IMR-90 (cell line): ENCODE measurements around the gene SLC46A3. TPM values are rescaled to one million over a fixed set of nuclear protein-coding genes. Genes with fewer than 3 reads are reported as not detected.

Source experiments
- ATAC-seq: fragments of 200-7000 bp; cut with Tn5 transposase; 2 replicates; pipeline ENCODE4 v1.9.1; 2020; ENCODE audit warnings: low read depth, mild to moderate bottlenecking, moderate library complexity
- BruUV-seq: library from RNA; stranded (reverse); fragments of 400-500 nt; replicated peaks from 2 replicates; lab custom pipeline; 2021; lab: Mats Ljungman, UMichigan
- CTCF ChIA-PET: fragments of 300-600 bp; formaldehyde crosslinking; extraction: SDS; loops from one replicate; lab custom pipeline; 2021; ENCODE audit warnings: antibody characterized with exemption; lab: Yijun Ruan, JAX
- POLR2A ChIA-PET: fragments of 300-600 bp; sonication (Branson Sonifier 250); formaldehyde crosslinking; loops from one replicate; lab custom pipeline; 2022; ENCODE audit warnings: antibody characterized with exemption; ENCODE audit not compliant: unreplicated experiment; lab: Charles Lee
- DNase-seq: peaks from one replicate; pipeline ENCODE4 v3.0.0; 2013
- H2AFZ ChIP-seq: replicated peaks from 2 replicates; pipeline ENCODE3; 2013; ENCODE audit warnings: low read length, mild to moderate bottlenecking; ENCODE audit not compliant: poor library complexity
- H2AK5ac ChIP-seq: 2 replicates; pipeline ENCODE4 v1.6.1; 2013; ENCODE audit warnings: low read depth, low read length, inconsistent platforms
- H2AK9ac ChIP-seq: replicated peaks from 2 replicates; pipeline ENCODE3; 2013; ENCODE audit warnings: mild to moderate bottlenecking, low read depth, low read length, moderate library complexity; ENCODE audit not compliant: poor library complexity
- H2BK120ac ChIP-seq: 2 replicates; pipeline ENCODE4 v1.6.1; 2013; ENCODE audit warnings: low read depth, low read length, inconsistent platforms
- H2BK15ac ChIP-seq: 3 replicates; pipeline ENCODE4 v1.6.1; 2013; ENCODE audit warnings: low read depth, low read length, inconsistent platforms
- H2BK20ac ChIP-seq: 2 replicates; pipeline ENCODE4 v1.6.1; 2013; ENCODE audit warnings: low read depth, mild to moderate bottlenecking, inconsistent platforms, low read length, moderate library complexity
- H2BK5ac ChIP-seq: 2 replicates; pipeline ENCODE4 v1.6.1; 2013; ENCODE audit warnings: mild to moderate bottlenecking, low read depth, low read length, inconsistent platforms; ENCODE audit not compliant: poor library complexity, severe bottlenecking
- H3K14ac ChIP-seq: replicated peaks from 2 replicates; pipeline ENCODE4 v1.6.1; 2013; ENCODE audit warnings: low read depth, low read length, inconsistent platforms
- H3K18ac ChIP-seq: 2 replicates; pipeline ENCODE4 v1.6.1; 2013; ENCODE audit warnings: low read depth, low read length, control low read depth
- H3K23ac ChIP-seq: 2 replicates; pipeline ENCODE4 v1.6.1; 2013; ENCODE audit warnings: low read depth, low read length, inconsistent platforms
- H3K27ac ChIP-seq: 2 replicates; pipeline ENCODE4 v1.5.1; 2013; ENCODE audit warnings: mild to moderate bottlenecking, control low read depth, low read length; ENCODE audit not compliant: insufficient read depth
- H3K27me3 ChIP-seq: 2 replicates; pipeline ENCODE4 v1.6.1; 2013; ENCODE audit warnings: low read length; ENCODE audit not compliant: control insufficient read depth, insufficient read depth
- H3K36me3 ChIP-seq: 2 replicates; pipeline ENCODE4 v1.6.1; 2013; ENCODE audit warnings: low read length, mixed read lengths; ENCODE audit not compliant: control insufficient read depth, insufficient read depth
- H3K4ac ChIP-seq: 2 replicates; pipeline ENCODE4 v1.6.1; 2013; ENCODE audit warnings: low read depth, low read length, inconsistent platforms
- H3K4me1 ChIP-seq: 2 replicates; pipeline ENCODE4 v1.6.1; 2013; ENCODE audit warnings: low read length, mixed read lengths; ENCODE audit not compliant: control insufficient read depth, insufficient read depth
- H3K4me2 ChIP-seq: 2 replicates; pipeline ENCODE4 v1.6.1; 2013; ENCODE audit warnings: low read depth, mild to moderate bottlenecking, control low read depth, low read length, moderate library complexity
- H3K4me3 ChIP-seq: 2 replicates; pipeline ENCODE4 v1.5.1; 2013; ENCODE audit warnings: low read depth, mild to moderate bottlenecking, control low read depth, low read length, moderate library complexity; ENCODE audit not compliant: insufficient read depth
- H3K56ac ChIP-seq: 2 replicates; pipeline ENCODE4 v1.6.1; 2013; ENCODE audit warnings: low read length, inconsistent platforms; ENCODE audit not compliant: insufficient read depth; ENCODE audit errors: extremely low read depth
- H3K79me1 ChIP-seq, 2 experiments: 2 replicates each; pipeline ENCODE4 v1.6.1; 2013; ENCODE audit warnings: low read length in 2 of 2, inconsistent platforms in 1 of 2, low read depth in 1 of 2
- H3K9ac ChIP-seq: 2 replicates; pipeline ENCODE4 v1.6.1; 2013; ENCODE audit warnings: low read depth, low read length, control low read depth
- H3K9me1 ChIP-seq: 2 replicates; pipeline ENCODE4 v1.6.1; 2013; ENCODE audit warnings: low read length, inconsistent platforms; ENCODE audit not compliant: insufficient read depth
- H3K9me3 ChIP-seq: 2 replicates; pipeline ENCODE4 v1.6.1; 2013; ENCODE audit warnings: low read length; ENCODE audit not compliant: control insufficient read depth, insufficient read depth
- H4K20me1 ChIP-seq: 2 replicates; pipeline ENCODE4 v1.6.1; 2013; ENCODE audit warnings: low read length, inconsistent platforms; ENCODE audit not compliant: insufficient read depth
- H4K5ac ChIP-seq: 2 replicates; pipeline ENCODE4 v1.6.1; 2013; ENCODE audit warnings: mild to moderate bottlenecking, low read depth, low read length, control low read depth
- H4K8ac ChIP-seq, 2 experiments: 2 replicates each; pipeline ENCODE4 v1.6.1; 2013; ENCODE audit warnings: low read depth in 2 of 2, low read length in 2 of 2, control low read depth in 1 of 2, inconsistent platforms in 1 of 2
- H4K91ac ChIP-seq: 2 replicates; pipeline ENCODE4 v1.6.1; 2013; ENCODE audit warnings: low read depth, low read length, inconsistent platforms; ENCODE audit not compliant: insufficient read depth
- CTCF ChIP-seq: conservative IDR thresholded peaks from 2 replicates; pipeline ENCODE4 v1.5.1; 2012; ENCODE audit warnings: mild to moderate bottlenecking, low read depth, low read length, improper control_type of control experiment
- MAZ ChIP-seq: IDR thresholded peaks from 2 replicates; pipeline ENCODE4 v1.6.1; 2012; ENCODE audit warnings: low read depth, mild to moderate bottlenecking, low read length, improper control_type of control experiment, moderate library complexity, borderline replicate concordance
- RAD21 ChIP-seq: IDR thresholded peaks from 2 replicates; pipeline ENCODE4 v1.6.1; 2012; ENCODE audit warnings: low read length, improper control_type of control experiment
- SMC3 ChIP-seq: fragments of 150-350 bp; IDR thresholded peaks from 2 replicates; pipeline ENCODE4 v1.6.1; 2016; ENCODE audit warnings: low read depth, mild to moderate bottlenecking, antibody characterized with exemption, low read length, moderate library complexity
- WGBS, 2 experiments: methylation state at CpG; one replicate each; pipeline versions ENCODE4 v1.1.5 to v1.1.7; 2013; ENCODE audit warnings: missing lambda C conversion rate in 2 of 2; ENCODE audit not compliant: insufficient read length in 1 of 2; ENCODE audit errors: extremely low coverage in 2 of 2; 5-methylcytosine and 5-hydroxymethylcytosine counted together
- dilution Hi-C: fragments of 300-500 bp; cut with HindIII; formaldehyde crosslinking; loops from one replicate; pipeline ENCODE4 v1.14.3; 2018; ENCODE audit warnings: low sequenced_read_pairs; ENCODE audit not compliant: unreplicated experiment
- in situ Hi-C: fragments of 300-500 bp; cut with MboI; formaldehyde crosslinking; loops from 3 replicates; pipeline ENCODE4 v1.14.3; 2019; ENCODE audit warnings: low sequenced_read_pairs, inconsistent platforms, mixed read lengths
- intact Hi-C: fragments of 100-400 bp; cut with micrococcal nuclease; formaldehyde crosslinking; loops from 2 replicates; pipeline ENCODE4 v1.10.0; 2022
- polyA plus RNA-seq, 3 experiments: library from polyadenylated mRNA; depleted of rRNA; stranded (reverse); fragments of >200 nt; gene quantifications; 2 replicates each; pipeline ENCODE4 v1.2.3, GENCODE V29; 2012; ENCODE audit warnings: low replicate concordance in 1 of 3
- total RNA-seq: library from RNA; depleted of rRNA; stranded (reverse); fragments of >200 nt; gene quantifications from 2 replicates; pipeline ENCODE4 v1.2.3, GENCODE V29; 2012

SLC46A3 gene
- total and polyA plus RNA-seq, 2 of the 4 experiments (the other 2 are of a cell fraction) = 0.54 to 0.89 TPM

GRCh38 chr13:28679628-28680027 is 39.1 kb downstream of the SLC46A3 start:
- Histone ChIP-seq H2AK5ac (no peak overlapping the region), H4K20me1 (peaks cover 3% of the 10 kb centered on the region; the same call in 1 of the 2 replicates), H3K4me2 (no peak overlapping the region), H2AFZ (no peak overlapping the region), H3K18ac (no peak overlapping the region), H2BK15ac (no peak overlapping the region), H2BK120ac (no peak overlapping the region), H4K91ac (no peak overlapping the region), H3K4me3 (no peak overlapping the region), H3K9me1 (no peaks in the 10 kb centered on the region), H3K9ac (no peak overlapping the region), H4K5ac (no peak overlapping the region), H3K23ac (no peak overlapping the region), H3K56ac (no peak overlapping the region), H2BK20ac (no peak overlapping the region), H3K4ac (no peak overlapping the region), H3K27ac (no peak overlapping the region), H3K36me3 (peaks cover 16% of the 10 kb centered on the region), H3K79me1 (peaks cover under 1 to 3% of the 10 kb centered on the region in 2 experiments; a peak in 1 of 4 replicates), H4K8ac (no peak overlapping the region), H3K14ac (no peak overlapping the region), H2BK5ac (no peak overlapping the region), H3K9me3 (no peaks in the 10 kb centered on the region), H3K4me1 (no peaks in the 10 kb centered on the region), H2AK9ac (no peak overlapping the region), H3K27me3 (no peaks in the 10 kb centered on the region)
- DNase-seq (peak; percentile 31), ATAC-seq (peak; percentile 71)
- dilution Hi-C loops = no loop called here
- intact Hi-C loops = loop anchor here (1.0 kb wide), 1 partner anchor 117 kb away; no protein-coding TSS in a partner anchor
- TF ChIP-seq SMC3 (peak; percentile 47; the same call in 1 of the 2 replicates), CTCF (peak; percentile 53), MAZ (no peak), RAD21 (peak; percentile 44; the same call in 1 of the 2 replicates)
- no CpG with 5 or more reads among the region's 1 CpG for WGBS, 2 experiments
- no TSS peak for BruUV-seq
- in situ Hi-C loops = loop anchor here (5.0 kb wide), 1 partner anchor 118 kb away; no protein-coding TSS in a partner anchor
- POLR2A ChIA-PET = no interaction called here
- CTCF ChIA-PET = interaction anchor here (0.6 to 1.1 kb wide), 4 partner anchors 14 to 117 kb away, joined by 3 read pairs; no protein-coding TSS in a partner anchor
